HS-5 (cell line): ENCODE data around the gene C18orf54.
"Not testable (repeated sequence)": the region's sequence is repeated elsewhere in the genome, so short reads cannot be mapped to it uniquely, and the experiment has no call there.

Source experiments
- DNase-seq: peaks from one replicate; pipeline ENCODE4 v3.0.0-alpha.2; 2012; ENCODE audit warnings: low read depth

C18orf54 gene

DNA sequence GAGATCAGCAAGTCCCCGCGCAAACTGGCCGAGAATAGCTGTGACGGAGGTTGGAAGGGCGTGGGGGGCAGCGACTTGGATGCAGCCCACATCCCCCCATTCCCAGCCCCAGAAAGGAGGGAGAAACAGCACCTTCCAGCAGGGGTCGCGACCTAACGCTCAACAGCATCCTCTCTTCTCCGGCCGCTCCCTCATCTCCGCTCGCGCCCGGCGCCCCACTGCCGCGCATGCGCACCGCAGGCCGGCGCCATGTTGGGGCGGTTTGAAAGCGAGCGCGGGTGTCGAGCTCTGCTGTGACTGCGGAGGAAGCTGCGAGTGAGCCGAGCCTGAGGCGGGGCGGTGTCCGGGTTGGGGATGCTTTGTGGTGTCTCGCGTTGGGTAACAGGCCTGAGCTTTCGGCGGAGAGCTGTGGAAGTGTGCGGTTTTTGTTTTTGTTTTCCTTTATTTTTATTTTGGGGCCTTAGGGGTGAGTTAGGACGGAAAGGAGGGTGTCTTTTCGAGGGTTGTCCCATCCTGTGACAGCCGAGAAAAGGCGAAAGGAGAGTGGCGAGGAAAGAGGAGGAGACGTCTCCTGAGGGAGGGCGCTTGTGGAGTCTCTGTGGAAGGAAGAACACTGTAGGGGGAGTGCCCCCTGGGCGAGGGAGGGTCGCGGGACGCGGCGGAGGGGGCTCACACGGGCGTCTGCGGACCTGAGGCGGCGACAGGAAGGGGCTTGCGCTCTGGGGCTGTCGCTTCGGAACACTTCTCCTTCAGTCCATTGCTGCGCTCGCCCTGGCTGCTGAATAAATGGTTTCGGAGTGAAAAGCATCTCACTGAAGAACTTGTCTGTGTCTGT is at the start of gene C18orf54, which contains the start of gene STARD6:
C18orf54 (plus strand) TSS at position 247 of the 835 bp plus-strand sequence. CDS start 2,667 bp downstream, outside the sequence.
STARD6 (minus strand) TSS at position 199 of the 835 bp plus-strand sequence. CDS start 3,285 bp downstream, outside the sequence.
- DNase-seq = peak; percentile 41

GRCh38 chr18:54309564-54309963 is 48.1 kb upstream of the C18orf54 start:
- not testable (repeated sequence) for DNase-seq

- DNase-seq = no peak
Observed at GRCh38 chr18:54316071-54316820, 41.5 kb upstream of the C18orf54 start.

DNA sequence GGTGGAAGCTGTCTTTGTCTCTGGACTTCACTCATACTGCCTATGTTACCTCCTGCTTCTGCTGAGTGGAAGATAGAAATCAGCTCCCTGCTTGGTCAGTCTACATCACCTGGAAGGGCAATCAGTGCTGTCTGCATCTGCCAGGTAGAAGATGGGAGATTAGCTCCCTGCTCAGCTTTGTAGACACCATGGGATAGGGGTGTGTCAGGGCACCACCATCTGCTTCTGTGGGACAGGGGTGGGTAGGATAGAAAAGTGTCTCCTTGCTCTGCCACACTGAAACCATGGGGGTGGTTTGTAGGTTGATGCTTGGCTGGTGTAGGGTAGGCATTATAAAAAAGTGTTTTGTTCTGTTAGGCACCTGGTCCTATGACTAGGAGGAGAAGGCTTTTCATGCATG is 34.1 kb upstream of the C18orf54 start:
- no peak for DNase-seq

DNA sequence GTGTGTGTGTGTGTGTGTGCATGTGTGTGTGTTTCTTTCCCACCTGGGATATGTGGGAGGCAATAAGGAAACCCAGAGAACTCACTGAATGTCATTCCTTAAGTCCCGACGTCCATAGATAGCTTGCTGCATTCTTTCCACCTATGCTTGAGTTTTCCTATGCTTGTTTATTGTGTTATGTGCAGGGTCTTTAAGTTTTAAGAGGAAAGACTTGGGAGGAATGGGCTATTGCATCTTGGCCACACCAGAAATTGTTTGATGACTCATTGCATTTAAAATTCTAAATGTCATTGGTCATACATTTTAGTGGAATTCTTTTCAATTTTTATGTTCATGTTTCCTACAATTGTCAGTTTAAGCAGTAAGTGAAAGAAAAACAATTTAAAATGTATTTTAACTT is 33.7 kb upstream of the C18orf54 start:
- no peak for DNase-seq

DNA sequence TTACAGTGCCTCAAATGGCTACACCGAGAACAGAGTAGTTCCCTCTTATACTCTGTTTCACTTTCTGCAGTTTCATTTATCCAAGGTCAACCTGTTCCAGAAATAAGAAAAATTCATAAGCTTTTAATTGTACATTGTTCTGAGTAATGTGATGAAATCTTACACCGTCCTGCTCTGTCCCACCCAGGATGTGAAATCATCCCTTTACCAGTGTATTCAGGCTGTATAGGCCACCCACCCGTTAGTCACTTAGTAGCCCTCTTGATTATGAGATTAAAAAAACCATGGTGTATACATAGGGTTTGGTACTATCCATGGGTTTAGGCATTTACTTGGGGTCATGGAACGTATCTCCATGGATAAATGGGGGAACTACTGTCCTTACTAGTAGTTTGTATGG is 29.9 kb upstream of the C18orf54 start:
- DNase-seq = no peak

DNA sequence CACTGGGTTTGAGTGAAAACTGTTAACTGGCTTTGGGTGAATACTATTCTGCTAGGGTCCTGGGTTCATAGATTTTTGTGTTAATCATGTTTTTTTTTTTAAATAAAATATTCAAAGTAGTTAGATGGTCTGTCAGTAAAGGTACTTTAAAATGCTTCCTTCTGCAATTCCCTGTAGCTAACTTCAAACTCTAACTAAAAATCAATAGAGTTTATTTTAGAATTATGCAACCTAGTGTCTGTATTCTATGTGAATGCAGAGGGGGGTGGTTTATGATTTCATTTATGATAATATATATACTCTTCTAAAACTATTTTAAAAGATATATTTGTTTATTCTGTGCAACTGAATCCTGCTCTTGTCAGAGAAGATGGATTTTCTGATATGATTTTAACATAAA is 27.9 kb upstream of the C18orf54 start:
- DNase-seq = no peak

GRCh38 chr18:54330768-54331548 is 26.7 kb upstream of the C18orf54 start:
- no peak for DNase-seq

DNA sequence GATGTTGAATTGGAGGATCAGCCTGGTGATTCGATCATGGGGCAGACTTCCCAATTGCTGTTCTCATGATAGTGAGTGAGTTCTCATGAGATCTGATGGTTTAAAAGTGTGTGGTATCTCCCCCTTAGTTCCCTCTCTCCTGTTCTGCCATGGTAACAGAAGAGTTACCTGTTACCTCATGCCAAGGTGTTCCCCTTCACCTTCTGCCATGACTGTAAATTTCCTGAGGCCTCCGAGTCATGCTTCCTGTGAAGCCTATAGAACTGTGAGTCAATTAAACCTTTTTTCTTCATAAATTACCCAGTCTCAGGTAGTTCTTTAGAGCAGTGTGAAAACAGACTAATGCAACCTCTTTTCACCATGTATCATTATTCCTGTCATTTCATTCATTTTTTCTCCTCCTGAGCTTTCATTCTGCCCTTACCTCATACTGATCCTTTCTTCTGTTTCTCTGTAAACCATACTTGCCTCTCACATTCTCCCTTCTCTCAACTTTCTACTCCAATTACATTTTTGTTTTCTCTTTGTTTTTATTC is 22.0 kb upstream of the C18orf54 start:
- no peak for DNase-seq

DNA sequence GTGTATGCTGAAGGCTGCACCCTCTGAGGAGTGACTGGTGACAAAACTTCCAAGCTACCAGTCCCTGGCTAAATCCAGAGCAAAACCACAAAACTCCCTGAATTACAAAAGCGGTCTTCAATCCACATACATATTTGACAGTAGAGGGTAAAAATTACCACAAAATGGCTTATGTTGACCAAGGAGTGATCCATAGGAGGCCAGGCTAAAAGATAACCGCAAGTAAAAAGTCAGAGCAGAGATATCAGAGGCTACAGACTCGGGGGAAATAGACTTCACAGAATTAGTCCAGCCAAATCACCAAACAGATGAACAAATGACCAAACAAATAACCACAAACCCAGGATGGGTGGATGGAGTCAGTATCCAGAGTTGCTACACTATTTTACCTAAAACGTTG is 19.5 kb upstream of the C18orf54 start:
- DNase-seq = no peak

GRCh38 chr18:54351186-54351585 is 6.5 kb upstream of the C18orf54 start:
- no peak for DNase-seq

DNA sequence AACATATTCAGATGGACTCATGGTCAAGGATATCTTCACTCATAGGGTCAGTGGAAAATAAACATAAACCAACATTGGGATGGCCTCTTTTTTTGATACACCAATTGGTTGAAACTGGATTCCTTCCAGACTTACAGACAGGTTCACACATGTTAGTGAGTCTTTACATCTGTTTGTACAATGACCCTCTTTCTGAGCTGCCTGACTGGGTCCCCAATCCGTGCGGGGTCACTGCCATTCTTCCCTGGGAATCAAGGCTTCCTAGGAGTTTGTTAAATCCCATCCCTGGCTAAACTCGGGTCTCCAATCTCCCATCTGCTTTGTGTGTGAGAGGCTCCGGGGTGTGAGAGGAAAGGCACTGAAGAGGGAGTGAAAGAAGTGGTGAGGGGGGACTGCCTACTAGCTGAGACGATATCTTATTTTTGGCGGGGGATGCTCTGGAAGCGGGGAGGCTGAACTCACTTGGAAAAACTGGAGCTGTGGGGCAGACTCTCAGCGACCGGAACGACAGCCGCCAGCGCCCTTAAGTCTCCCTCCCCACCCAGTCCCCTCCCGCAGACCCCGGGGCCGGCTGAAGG is 535 bp upstream of the C18orf54 start:
- peak; percentile 0 for DNase-seq

DNA sequence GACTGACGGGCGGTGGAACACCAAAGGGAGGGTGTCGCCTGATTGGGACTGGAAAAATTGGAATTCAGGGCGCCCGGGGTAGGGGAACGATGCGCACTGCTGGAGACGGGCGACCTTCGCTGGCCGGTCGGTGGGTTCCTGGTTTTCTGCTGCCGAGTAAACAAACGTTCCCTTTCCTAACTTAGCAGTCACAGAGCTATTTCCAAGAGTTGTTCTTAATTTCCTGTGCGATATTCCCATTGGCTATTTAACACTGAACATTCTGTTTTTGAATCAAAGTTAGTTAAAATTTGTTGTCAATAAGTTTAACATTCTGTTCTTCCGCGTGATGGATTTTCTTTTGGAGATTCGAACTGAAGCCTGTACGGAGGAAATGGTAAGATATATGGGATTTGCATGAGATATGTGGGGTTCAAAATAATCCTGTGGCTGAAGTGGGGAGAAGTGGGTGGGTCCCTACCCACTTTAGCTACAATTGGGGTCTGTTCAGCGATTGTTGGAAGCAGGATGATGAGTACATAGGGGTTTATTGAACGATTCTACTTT is 862 bp downstream of the C18orf54 start:
- peak; percentile 3 for DNase-seq

- no peak for DNase-seq
Observed at GRCh38 chr18:54359233-54359632, 1.5 kb downstream of the C18orf54 start.

GRCh38 chr18:54360406-54360805 is 2.7 kb downstream of the C18orf54 start:
- DNase-seq = no peak

GRCh38 chr18:54378057-54378456 is 20.4 kb downstream of the C18orf54 start:
- no peak for DNase-seq

DNA sequence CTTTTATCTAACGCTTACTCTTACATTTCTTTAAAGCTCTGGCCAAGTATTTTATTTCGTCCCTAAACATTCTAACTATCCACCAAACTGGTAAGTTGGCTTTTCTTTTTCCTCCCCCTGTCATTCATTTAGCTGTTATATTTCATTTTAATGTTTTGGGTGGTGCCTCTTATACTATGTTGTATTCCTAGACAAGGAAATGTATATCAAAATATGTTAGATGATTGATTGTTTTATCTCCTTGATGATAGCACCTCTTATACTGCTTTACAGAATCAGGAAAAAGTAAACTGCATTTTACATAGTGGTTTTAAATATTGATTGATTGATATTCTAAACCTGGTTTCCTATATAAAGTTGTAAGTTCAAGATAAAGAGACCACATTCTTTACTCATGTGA is 23.9 kb downstream of the C18orf54 start:
- no peak for DNase-seq

DNA sequence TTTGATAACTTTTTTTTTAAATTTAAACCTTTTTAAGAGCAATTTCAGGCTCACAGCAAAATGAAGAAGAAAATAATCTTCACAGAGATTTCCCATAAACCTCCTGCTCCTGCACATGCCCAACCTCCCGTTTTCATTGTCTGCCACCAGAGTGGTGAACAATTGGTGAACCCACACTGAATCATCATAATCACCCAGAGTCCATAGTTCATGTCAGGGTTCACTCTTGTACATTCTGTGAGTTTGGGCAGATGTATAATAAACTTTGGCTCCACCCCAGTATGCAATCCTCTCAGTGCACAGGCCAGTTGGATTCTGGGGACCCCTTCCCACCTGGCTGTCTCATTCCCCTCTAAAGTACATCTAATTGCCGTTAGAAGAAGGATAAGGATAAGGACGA is 24.4 kb downstream of the C18orf54 start:
- DNase-seq = no peak

- DNase-seq = no peak
Observed at GRCh38 chr18:54382733-54383252, 25.1 kb downstream of the C18orf54 start.

- DNase-seq = no peak
Observed at GRCh38 chr18:54386043-54386442, 28.3 kb downstream of the C18orf54 start.
